PC-3 (cell line): Measurements from ENCODE around the gene TFRC. TPM values are rescaled to one million over a fixed set of nuclear protein-coding genes. Genes with fewer than 3 reads are reported as not detected.

Experiments used
- ATAC-seq: fragments of 200-7000 bp; cut with Tn5 transposase; 2 replicates; pipeline ENCODE4 v1.9.1; 2020; ENCODE audit warnings: mild to moderate bottlenecking, moderate library complexity
- Bru-seq: library from RNA; stranded (reverse); fragments of 400-500 nt; gene quantifications from one replicate; lab custom pipeline; 2021; lab: Mats Ljungman, UMichigan
- BruChase-seq, 2 experiments: library from RNA; stranded (reverse); fragments of 400-500 nt; gene quantifications; one replicate each; lab custom pipeline; 2021; lab: Mats Ljungman, UMichigan
- BruUV-seq: library from RNA; stranded (reverse); fragments of 400-500 nt; replicated peaks from 2 replicates; lab custom pipeline; 2021; lab: Mats Ljungman, UMichigan
- CTCF ChIA-PET: fragments of 300-600 bp; sonication (Branson Sonifier 250); formaldehyde crosslinking; loops from one replicate; lab custom pipeline; 2022; ENCODE audit warnings: antibody characterized with exemption; lab: Charles Lee
- POLR2A ChIA-PET: fragments of 300-600 bp; sonication (Branson Sonifier 250); formaldehyde crosslinking; loops from one replicate; lab custom pipeline; 2022; ENCODE audit warnings: antibody characterized with exemption; ENCODE audit not compliant: unreplicated experiment; lab: Charles Lee
- DNase-seq: peaks from one replicate; pipeline ENCODE4 v3.0.0-alpha.2; 2015
- H2AFZ ChIP-seq: fragments of 300-600 bp; sonication (generic); 2 replicates; pipeline ENCODE4 v1.6.0; 2016; ENCODE audit warnings: antibody characterized with exemption, low read length
- H3F3A ChIP-seq: fragments of 300-600 bp; sonication (generic); one replicate; pipeline ENCODE4 v1.6.0; 2017; ENCODE audit warnings: antibody characterized with exemption, low read length, control low read depth, mild to moderate bottlenecking; ENCODE audit not compliant: unreplicated experiment
- H3K27ac ChIP-seq: fragments of 300-600 bp; sonication (generic); 2 replicates; pipeline ENCODE4 v1.5.1; 2016; ENCODE audit warnings: mild to moderate bottlenecking, low read length
- H3K27me3 ChIP-seq: fragments of 300-600 bp; sonication (generic); 2 replicates; pipeline ENCODE4 v1.6.1; 2016; ENCODE audit warnings: low read length, mixed read lengths
- H3K36me3 ChIP-seq: fragments of 300-600 bp; sonication (generic); 2 replicates; pipeline ENCODE4 v1.6.1; 2016; ENCODE audit warnings: low read depth, mixed run types, low read length, mixed read lengths
- H3K4me1 ChIP-seq: fragments of 300-600 bp; sonication (generic); 2 replicates; pipeline ENCODE4 v1.5.1; 2016; ENCODE audit warnings: low read length; ENCODE audit not compliant: insufficient read depth
- H3K4me2 ChIP-seq: fragments of 300-600 bp; sonication (generic); 2 replicates; pipeline ENCODE4 v1.6.0; 2016; ENCODE audit warnings: low read length
- H3K4me3 ChIP-seq: fragments of 300-600 bp; sonication (generic); 2 replicates; pipeline ENCODE4 v1.5.1; 2016; ENCODE audit warnings: mild to moderate bottlenecking, low read length, mixed read lengths
- H3K79me2 ChIP-seq: fragments of 300-600 bp; sonication (generic); 2 replicates; pipeline ENCODE4 v1.6.1; 2017; ENCODE audit warnings: low read length, mixed read lengths
- H3K9ac ChIP-seq: fragments of 300-600 bp; sonication (generic); 2 replicates; pipeline ENCODE4 v1.6.0; 2016; ENCODE audit warnings: mild to moderate bottlenecking, low read length
- H3K9me2 ChIP-seq: fragments of 300-600 bp; sonication (generic); replicated peaks from 2 replicates; pipeline ENCODE4 v1.6.1; 2016; ENCODE audit warnings: mixed run types, low read length, mixed read lengths
- H3K9me3 ChIP-seq: fragments of 300-600 bp; sonication (generic); 2 replicates; pipeline ENCODE4 v1.6.1; 2016; ENCODE audit warnings: low read length, mixed read lengths
- H4K20me1 ChIP-seq: fragments of 300-600 bp; sonication (generic); 2 replicates; pipeline ENCODE4 v1.6.1; 2016; ENCODE audit warnings: low read length, mixed read lengths
- EZH2 ChIP-seq: fragments of 300-600 bp; sonication (generic); IDR thresholded peaks from one replicate; pipeline ENCODE4 v1.6.1; 2017; ENCODE audit warnings: antibody characterized with exemption, mild to moderate bottlenecking, low read length; ENCODE audit not compliant: unreplicated experiment
- EZH2phosphoT487 ChIP-seq: fragments of 300-600 bp; sonication (generic); IDR thresholded peaks from 2 replicates; pipeline ENCODE4 v1.6.1; 2018; ENCODE audit warnings: mild to moderate bottlenecking, antibody characterized with exemption, low read length, borderline replicate concordance
- intact Hi-C: fragments of 100-400 bp; cut with micrococcal nuclease; formaldehyde crosslinking; loops from 2 replicates; pipeline ENCODE4 v1.9.0; 2023
- long read RNA-seq: library from polyadenylated mRNA; unstranded; transcript quantifications from one replicate; pipeline ENCODE4 v2.0.0, GENCODE V29; 2021; ENCODE audit not compliant: unreplicated experiment
- total RNA-seq: library from RNA; depleted of rRNA; stranded (reverse); fragments of >200 nt; gene quantifications from 2 replicates; pipeline ENCODE4 v1.2.3, GENCODE V29; 2014; rRNA removed
- TF ChIP-seq, protein P1 (sequence below): fragments of 300-600 bp; sonication (generic); conservative IDR thresholded peaks from 2 replicates; pipeline ENCODE4 v1.5.1; 2017; ENCODE audit warnings: antibody characterized with exemption, low read depth, mild to moderate bottlenecking, low read length

The TFRC gene
- total RNA-seq (272 and 287 TPM in 2 replicates), Bru-seq, nascent RNA (percentile 91 among the genes with signal in this experiment), BruChase-seq, experiment 1, labeled RNA remaining after a 6-hour chase (percentile 98 among the genes with signal in this experiment), BruChase-seq, experiment 2, labeled RNA remaining after a 2-hour chase (percentile 95 among the genes with signal in this experiment)
- long read RNA-seq, full-length matches to known transcripts = 402 of 535 reads
- long read RNA-seq, partial matches to known transcripts = 62 of 535 reads
- long read RNA-seq, other reads (novel, unspliced or antisense) = 71 of 535 reads

DNA sequence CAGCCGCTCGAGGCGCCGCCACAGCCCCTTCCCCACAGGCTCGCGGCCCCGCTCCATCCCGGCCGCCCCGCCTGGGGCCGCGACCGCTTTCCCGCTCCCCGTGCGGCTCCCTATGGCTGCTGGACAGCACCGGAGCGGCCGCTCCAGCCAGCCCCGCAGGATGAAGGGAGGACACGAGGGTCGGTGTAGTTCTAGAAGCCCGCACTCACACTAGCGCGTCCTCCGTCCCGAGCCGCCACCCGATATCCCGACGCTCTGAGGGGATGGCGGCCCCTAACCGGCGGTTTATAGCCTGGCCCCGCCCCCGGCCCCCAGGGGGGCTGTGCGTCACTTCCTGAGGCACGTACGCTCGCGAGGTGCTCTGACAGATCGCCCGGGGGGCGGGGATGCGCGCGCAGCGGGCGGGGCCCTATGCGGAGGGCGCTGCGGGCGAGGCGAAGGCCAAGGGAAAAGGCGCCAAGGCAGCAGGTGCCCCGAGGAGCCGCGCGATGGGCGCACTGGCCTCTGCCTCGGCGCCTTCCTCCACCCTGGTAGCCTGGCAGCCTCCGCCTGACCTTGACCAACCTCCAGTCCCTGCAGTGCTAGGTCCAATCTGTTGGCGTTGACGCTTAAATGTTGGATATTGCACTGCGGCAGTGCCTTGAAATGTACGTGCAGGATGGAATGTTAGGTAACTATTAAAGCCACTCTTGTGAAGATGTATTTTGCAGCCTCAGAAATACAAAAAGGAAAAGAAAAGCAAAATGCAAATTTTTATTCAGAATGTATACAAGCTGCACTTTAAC is at the start of gene TFRC:
TSS of gene TFRC (minus strand) at position 257 of the 785 bp plus-strand sequence. CDS start 4,991 bp downstream, outside the sequence.
- peak within 1 kb of the TSS; percentile 88 for H2AFZ ChIP-seq
- H3K9me2 ChIP-seq = no peaks in the 10 kb centered on the region
- intact Hi-C loops = loop anchor here (1.0 kb wide), 1 partner anchor 78 kb away; no protein-coding TSS in a partner anchor
- H3K36me3 ChIP-seq = peaks cover under 1% of the 10 kb centered on the region; the same call in 1 of the 2 replicates
- no peaks in the 10 kb centered on the region for H3K27me3 ChIP-seq
- H3K9ac ChIP-seq = peak within 1 kb of the TSS; percentile 98
- H3F3A ChIP-seq = no peaks in the 10 kb centered on the region
- H3K79me2 ChIP-seq = peaks cover 49% of the 10 kb centered on the region
- ATAC-seq (peak; percentile 80), DNase-seq (peak; percentile 98)
- peak within 1 kb of the TSS; percentile 61 for H3K27ac ChIP-seq
- H3K4me1 ChIP-seq = peaks cover 22% of the 10 kb centered on the region
- CTCF ChIA-PET = no interaction called here
- POLR2A ChIA-PET = no interaction called here
- peak within 1 kb of the TSS; percentile 91 for H3K4me2 ChIP-seq
- peaks cover 42% of the 10 kb centered on the region for H4K20me1 ChIP-seq
- H3K9me3 ChIP-seq = no peaks in the 10 kb centered on the region
- BruUV-seq = TSS peak; percentile 48
- TF ChIP-seq, protein P1, sequence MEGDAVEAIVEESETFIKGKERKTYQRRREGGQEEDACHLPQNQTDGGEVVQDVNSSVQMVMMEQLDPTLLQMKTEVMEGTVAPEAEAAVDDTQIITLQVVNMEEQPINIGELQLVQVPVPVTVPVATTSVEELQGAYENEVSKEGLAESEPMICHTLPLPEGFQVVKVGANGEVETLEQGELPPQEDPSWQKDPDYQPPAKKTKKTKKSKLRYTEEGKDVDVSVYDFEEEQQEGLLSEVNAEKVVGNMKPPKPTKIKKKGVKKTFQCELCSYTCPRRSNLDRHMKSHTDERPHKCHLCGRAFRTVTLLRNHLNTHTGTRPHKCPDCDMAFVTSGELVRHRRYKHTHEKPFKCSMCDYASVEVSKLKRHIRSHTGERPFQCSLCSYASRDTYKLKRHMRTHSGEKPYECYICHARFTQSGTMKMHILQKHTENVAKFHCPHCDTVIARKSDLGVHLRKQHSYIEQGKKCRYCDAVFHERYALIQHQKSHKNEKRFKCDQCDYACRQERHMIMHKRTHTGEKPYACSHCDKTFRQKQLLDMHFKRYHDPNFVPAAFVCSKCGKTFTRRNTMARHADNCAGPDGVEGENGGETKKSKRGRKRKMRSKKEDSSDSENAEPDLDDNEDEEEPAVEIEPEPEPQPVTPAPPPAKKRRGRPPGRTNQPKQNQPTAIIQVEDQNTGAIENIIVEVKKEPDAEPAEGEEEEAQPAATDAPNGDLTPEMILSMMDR = no peak
- TF ChIP-seq EZH2phosphoT487 = no peak
- no peak for TF ChIP-seq EZH2
- peak within 1 kb of the TSS; percentile 97 for H3K4me3 ChIP-seq

- no peak for DNase-seq
- Histone ChIP-seq H3K9me2 (no peaks in the 10 kb centered on the region), H3K27me3 (no peaks in the 10 kb centered on the region), H3K4me1 (no peaks in the 10 kb centered on the region), H3K9me3 (no peaks in the 10 kb centered on the region), H4K20me1 (no peaks in the 10 kb centered on the region), H3K79me2 (no peaks in the 10 kb centered on the region), H3K4me2 (no peak overlapping the region), H3K4me3 (no peak overlapping the region), H3K36me3 (no peaks in the 10 kb centered on the region), H3K9ac (no peak overlapping the region), H3F3A (no peaks in the 10 kb centered on the region), H2AFZ (no peak overlapping the region), H3K27ac (no peak overlapping the region)
- BruUV-seq = no TSS peak
- ChIA-PET CTCF (interaction anchor here (0.6 to 0.7 kb wide), 2 partner anchors 44 to 217 kb away, joined by 4 read pairs; no protein-coding TSS in a partner anchor), POLR2A (interaction anchor here (0.6 kb wide), 1 partner anchor 304 kb away, joined by 4 read pairs; the partner anchor contains the start of gene UBXN7)
- intact Hi-C loops = no loop called here
- TF ChIP-seq, protein P1 = no peak
- TF ChIP-seq EZH2phosphoT487 = no peak
- no peak for ATAC-seq
These were observed 46.4 kb upstream of the TFRC start for GRCh38 chr3:196128172-196128843.
